HG03342 (cell line): ENCODE measurements around the gene ABI1.
"Not testable (repeated sequence)": the region's sequence is repeated elsewhere in the genome, so short reads cannot be mapped to it uniquely, and the experiment has no call there.

Experiments
- ATAC-seq: cut with Tn5 transposase; IDR thresholded peaks from one replicate; pipeline ENCODE4 v1.9.1; 2021; ENCODE audit warnings: mild to moderate bottlenecking, moderate library complexity; ENCODE audit not compliant: unreplicated experiment

Gene ABI1

DNA sequence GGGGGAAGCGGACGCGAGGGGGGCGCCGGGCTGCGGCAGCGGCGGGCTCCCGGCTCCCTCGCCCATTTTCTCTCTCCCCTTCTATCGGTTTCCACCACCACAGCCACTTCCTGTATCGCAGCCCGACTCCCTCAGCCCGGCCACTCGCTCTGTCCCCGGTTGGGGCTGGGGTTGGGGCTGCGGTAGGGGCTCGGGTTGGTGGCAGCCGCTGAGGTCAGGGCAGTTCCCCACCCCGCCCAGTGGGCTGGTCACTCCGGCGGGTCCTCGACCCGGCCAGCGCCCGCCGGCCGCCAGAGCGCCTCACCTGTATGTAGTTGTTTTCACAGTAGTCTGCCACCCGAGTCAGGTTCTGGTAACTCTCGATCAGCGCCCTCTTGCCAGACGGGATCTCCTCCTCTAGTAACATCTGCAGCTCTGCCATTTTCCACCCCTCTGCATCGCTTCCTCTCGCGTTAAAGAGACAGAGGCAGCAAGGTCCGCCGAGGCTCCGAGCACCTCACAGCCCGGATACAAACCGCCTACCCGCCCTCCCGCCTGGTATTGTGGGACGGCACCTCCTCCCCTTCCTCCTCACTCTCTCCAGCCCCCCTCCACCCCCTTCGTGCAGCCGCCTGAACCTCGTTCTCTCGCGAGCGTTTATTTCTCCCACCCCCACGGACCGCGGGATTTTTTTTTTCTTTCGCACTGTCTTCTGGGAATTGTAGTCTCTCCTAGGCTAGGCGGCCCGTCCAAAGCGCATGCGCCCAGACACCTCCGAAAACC, at the start of gene ABI1:
Gene ABI1, minus strand, starts transcription at position 516 of the 762 bp plus-strand sequence. Its CDS starts 95 bp downstream, at position 421.
- peak; percentile 65 for ATAC-seq

DNA sequence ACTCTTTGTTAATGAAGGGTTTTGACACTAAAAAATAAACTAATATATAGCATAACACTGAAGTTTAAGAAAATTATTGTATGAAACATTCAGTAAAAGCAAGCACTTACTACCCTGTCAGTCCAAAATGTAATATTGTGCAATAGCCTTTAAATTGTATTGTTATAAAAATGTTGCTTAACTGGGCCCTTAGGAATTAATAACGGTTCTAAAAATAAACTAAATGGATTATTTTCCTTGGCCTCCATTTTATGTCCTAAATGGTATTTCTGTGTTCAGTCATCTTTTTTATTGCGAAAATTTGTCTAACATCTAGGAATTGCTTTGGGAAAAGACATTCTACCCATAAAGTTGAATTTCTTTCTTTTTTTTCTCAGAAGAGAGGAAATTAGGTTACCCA, 49.0 kb upstream of the ABI1 start:
- ATAC-seq, result no peak

DNA sequence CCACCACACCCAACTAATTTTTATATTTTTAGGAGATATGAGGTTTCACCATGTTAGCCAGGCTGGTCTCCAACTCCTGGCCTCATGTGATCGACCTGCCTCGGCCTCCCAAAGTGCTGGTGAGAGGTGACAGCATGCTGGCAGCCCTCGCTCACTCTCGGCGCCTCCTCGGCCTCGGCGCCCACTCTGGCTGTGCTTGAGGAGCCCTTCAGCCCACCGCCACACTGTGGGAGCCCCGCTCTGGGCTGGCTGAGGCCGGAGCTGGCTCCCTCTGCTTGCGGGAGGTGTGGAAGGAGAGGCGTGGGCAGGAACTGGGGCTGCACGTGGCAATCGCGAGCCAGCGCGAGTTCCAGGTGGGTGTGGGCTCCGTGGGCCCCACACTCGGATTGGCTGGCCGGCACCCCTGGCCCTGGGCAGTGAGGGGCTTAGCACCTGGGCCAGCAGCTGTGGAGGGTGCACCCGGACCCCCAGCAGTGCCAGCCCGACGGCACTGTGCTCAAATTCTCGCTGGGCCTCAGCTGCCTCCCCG, 44.6 kb upstream of the ABI1 start:
- not testable (repeated sequence) for ATAC-seq

DNA sequence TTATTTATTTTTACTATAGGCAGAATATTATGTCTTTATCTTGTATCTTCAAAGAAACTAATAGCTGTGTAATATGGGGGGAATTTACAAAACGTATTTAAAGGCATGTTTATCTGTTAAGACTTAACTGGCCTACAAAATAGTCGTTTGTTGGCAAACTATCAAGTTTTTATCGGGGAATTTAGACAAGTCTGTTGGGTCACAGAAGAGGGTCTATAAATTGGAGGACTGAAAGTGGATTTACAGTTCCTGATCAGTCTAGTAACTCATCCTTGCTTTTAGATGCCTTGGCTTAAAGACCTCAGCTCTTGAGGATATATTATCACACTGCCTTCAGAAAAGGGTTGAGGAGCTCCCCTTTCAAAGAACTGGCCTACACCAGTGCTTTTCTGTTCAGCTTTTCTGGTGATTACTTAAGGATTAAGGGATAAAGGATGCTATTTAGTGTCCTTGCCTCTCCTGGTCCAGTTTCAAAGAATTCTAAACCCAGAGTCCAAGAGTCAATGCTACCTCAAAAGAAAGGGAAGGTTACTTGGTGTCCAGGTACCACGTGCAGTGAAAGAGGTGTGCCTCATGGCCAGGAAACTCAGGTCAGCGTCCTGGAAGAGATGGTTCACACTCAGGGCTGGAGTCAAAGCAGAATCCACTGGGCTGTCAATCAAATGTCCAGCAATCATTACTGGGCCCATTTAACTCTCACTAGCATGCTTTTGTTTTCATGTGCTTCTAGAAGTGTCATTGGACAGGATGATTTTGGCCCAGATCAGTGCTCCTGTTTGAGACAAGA, 42.9 kb upstream of the ABI1 start:
- ATAC-seq, result no peak

DNA sequence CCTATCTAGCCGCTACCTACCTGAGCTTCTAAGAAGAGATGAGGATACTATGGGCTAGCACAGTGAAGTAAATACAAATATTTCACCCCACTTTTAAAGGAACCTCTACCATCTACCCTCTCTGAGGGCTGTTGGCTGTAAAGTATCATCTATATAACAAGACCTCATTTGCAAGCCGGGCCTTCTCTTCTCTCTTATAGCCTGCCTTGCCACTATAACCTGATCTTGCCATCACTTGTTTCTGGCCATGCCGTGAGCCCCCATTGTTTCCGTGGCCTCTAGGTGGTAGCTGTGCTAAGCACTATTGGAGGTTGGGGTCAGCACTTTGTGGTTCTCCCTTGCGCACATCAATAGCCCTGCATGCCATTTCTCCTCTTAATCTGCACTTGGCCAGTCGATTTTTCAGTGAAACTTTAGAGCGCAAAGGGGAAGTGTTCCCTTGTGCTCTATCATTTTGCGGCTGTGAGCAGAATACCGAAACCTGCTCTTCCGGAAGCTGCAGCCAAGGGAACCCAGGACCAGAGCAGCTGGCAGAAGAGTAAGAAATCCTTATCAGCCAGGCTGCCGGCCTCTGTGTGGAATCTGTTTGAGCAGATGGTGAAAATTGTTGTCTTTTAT, 31.7 kb upstream of the ABI1 start:
- peak; percentile 63 for ATAC-seq

DNA sequence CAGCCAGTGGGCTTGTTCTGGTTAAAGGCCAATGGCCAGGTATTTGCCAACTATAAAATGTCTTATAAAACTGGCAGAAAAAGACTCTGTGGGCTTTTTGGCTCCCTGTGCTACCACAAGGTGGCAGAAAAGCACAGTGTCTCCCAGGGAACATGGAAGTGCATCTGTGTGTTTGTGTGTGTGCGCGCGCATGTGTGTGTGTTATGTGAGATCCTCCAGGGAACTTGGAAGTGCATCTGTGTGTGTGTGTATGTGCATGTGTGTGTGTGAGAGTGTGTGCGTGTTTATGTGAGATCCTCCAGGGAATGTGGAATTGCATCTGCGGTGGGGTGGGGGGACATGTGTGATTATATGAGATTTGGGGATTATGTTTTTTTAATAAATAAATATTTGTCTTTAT, 30.2 kb upstream of the ABI1 start:
- ATAC-seq, result peak; percentile 50

DNA sequence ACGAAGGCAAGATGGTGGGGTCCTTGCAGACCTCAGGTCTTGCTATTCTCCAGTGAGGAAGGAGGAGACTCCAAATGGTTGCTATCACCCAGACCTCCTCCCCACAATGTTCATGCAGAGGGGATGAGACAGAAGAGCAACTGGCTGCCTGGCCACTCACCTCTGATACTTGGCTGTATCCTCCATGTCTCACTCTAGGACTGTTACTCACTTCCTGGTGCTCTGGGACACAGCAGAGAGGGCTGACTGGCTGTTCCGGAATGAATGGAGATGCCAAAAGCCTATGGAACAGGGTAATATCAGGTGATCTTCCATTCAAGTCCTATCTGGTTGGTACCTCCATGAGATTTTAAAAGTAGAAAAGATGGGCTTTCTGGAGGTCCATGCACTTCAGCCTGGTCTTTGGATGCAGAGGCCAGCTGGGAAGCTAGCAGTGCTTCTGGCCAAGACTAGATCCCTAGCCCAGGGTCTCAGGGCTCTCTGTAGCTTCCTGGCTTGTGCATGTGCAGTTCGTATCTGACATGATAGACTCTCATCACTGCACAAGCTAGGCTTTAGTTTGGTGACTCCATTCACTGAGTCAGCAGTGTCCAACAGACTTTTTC, 27.0 kb upstream of the ABI1 start:
- ATAC-seq, result no peak

DNA sequence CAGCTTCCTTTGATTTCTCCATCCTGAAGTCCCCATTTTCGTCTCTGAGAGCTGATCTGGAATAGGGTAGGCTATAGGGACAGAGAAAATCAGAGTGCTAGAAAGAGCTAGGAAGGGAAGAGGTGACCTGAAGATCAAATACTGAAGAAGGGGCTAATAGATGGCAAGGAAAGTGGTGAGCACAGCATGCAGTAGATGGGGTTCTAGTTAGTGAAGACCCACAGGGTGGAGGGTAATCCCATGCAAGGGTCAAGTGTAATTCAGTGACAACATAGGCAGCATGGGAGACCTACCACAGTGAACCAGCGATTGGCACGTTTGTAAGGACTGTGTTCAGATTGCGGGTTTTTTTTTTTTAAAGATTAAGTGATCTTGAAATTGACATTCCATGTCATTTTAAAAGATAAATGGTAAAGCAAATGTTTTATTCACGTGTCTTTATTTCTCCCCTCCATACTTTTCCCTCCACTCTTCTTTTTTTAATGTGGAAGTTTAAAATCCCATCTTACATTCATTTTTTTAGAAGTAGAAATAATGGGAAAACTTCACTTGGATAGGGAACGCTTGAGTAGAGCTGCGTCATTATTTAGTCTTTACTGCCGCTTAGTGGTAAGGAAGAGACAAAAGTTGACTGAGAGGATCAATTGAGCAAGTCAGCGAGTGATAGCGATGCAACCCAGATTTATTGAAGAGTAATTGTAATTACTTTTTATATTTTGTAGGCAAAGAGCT, 21.0 kb upstream of the ABI1 start:
- peak; percentile 75 for ATAC-seq

DNA sequence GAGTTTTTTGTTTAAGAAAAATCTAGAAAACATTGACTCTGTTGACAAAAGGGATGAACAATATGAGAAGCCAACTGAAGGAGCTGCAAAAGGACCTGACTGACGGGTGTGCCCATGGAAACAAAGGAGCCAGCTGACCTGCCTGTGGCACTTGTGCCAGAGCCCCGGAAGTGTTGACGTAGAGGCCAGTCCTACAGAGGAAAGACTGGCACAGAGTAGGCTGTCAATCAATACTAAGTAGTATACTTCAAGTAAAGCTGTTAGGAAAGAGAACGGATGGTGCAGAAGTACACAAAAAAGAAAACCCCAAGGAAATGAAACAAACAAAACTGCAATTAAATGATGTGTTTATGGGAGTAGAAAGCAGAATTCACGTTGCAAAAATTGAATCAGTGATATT, 19.0 kb upstream of the ABI1 start:
- ATAC-seq, result no peak

DNA sequence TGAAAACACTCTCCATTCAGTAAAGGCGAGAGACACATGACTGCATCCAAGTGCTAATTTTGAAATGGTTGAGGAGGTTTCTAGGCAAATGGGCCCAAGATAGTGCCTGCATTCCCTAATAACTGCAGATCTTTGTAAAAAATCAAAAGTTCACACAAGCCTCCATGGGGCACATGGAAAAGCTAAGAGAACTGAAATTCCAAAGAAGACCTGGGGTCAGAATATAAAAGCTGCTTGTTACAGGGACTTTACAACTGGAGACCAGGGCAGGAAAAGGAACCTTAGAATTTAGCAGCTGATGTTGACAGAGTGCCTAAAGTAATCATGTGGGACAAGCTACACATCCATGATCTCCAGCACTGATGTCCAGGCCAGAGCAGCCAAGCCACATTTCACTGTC, 10.0 kb upstream of the ABI1 start:
- ATAC-seq, result no peak

DNA sequence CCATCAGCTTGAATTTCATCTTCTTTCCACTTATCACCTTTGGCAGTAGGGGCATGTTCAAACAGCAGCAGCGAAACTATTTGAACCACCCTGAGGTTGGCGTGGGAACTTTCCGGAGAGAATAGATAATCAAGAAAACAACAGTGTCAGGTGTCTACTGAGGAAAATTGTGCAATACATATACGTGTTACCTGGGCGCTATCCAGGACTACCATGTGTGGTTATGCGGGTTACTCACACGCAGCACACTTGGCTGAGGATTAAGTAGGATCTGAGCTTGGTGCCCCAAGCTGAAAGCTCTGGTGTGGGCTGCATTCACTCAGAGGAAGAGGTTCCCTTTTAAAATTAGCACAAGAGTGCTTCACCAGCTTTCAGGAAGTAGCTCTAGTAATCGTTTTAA, 8.8 kb upstream of the ABI1 start:
- ATAC-seq, result no peak

DNA sequence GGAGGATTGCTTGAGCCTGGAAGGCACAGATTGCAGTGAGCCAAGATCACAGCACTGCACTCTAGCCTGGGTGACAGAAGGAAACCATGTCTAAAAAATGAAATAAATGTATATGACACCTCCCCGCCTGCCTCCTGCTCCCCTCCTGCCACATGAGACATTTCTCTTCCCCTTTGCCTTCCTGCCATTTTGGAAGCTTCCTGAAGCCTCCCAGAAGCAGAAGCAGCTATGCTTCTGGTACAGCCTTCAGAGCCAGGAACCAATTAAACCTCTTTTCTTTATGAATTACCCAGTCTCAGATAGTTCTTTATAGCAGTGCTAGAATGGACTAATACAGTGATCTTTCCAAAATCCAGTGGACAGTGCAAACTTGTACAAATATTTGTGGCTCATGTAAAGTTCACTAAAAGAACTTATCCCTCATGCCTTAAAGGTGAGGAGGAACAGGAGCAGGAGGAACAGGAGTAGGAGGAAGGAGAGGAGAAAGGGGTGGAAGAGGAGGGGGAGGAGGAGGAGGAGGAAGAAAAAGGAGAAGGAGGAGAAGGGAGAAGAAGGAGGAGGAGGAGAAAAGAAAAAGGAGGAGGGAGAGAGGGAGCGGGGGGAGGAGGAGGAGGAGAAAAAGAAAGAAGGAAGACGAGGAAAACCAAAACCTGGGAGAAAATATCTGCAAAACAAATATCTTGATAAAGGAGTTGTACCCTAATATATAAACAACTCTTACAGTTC, 2.8 kb upstream of the ABI1 start:
- no peak for ATAC-seq

DNA sequence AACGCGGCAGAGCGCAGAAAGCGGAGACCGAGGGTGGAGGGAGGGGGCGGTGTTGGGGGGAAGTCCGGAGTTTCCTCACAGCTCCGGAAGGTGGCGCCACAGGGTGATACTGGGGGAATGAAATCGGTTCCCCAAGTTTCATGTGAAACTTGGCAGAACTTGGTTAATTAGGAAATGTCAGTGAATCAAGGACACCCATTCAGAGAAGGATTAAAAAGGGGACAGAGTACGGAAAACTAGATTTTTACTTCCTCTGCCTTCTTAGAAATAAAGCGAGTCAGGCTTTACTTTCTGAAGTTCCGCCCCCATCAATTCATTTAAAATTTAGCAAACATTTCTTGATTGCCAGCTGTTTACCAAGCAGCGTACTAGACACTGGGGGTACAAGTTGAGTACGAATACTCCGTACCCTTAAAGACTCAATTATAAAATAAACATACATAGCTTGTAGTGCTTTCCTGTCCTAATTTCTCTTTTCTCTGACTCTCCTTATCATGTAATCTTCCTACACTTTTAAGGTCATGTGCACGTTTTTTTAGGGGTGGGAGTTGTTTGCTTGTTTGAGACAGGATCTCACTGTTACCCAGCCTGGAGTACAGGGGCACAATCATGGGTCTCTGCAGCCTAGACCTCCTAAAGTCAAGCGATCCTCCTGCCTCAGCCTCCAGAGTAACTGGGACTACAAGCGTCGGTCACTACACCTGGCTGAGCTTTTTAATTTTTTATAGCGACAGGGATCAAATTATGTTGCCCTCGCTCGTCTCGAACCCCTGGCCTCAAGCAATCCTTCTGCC, 644 bp upstream of the ABI1 start:
- ATAC-seq, result no peak

DNA sequence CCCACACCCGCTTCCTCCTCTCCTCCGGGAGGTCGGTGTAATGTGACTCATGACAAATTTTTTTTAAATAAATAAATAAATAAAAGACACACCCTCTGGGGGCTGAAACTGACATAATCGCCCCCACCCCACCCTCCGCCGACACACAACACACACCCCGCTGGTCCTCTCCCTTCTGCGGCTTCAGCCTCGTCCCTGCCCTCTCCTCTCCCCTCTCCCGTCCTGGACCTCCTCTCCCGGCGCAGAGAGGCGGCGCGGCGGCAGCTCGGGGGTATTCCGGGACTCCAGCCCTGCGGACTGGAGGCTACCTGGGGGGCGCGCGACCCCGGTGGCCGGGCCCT, 686 bp downstream of the ABI1 start:
- ATAC-seq, result peak; percentile 11

DNA sequence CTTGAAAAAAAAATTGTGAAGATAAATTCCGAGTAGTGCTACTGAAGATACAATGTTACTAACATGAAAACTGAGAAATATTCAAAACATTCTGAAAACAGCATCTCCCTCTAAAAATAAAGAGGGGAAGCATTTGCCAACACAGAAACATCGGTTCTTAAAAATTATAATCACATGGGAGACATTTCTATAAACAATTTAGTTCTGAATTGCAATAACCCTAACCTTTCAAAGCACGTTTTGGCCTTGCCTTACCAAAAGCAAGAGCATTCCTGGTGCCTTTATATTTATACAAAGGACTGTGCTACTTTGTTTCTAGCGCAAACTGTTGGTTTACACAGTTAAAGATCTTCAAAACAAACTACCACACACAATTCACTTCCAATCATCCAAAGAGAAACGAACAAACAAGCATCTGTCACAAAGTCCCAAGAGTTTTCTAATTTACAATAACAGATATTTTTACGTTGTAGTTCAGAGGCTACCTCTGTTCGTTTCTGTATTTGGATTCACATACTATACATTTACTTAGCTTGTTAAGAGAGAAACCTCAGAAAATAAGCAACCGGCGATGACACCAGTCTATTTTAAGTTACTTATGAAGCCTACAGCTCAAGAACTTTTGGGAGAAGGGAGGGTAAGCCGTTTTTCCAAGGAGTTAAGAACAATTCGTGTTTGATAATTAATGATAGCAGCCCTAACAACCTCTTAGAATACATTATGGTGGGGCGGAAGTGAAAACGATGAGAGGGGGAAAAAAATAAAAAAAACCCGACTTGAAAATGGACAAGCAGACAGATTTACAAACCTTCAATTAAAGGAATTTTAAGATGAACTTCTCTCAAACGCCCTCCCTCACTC, 1.3 kb downstream of the ABI1 start:
- no peak for ATAC-seq

DNA sequence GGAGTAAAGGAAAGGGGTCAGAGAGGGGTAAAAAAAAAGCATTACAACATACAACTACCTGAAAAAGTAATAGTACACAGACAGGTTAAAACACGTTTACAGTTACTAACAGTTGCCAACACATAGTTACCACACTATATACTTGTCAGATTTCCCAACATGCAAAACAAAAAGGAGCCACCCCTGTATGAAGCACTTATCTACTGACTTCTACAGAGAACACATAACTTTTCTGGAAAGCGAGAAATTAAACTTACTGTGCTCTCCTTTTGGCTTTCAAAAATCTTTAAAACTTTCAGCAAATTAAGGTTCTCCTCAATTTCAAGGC, 2.1 kb downstream of the ABI1 start:
- no peak for ATAC-seq

DNA sequence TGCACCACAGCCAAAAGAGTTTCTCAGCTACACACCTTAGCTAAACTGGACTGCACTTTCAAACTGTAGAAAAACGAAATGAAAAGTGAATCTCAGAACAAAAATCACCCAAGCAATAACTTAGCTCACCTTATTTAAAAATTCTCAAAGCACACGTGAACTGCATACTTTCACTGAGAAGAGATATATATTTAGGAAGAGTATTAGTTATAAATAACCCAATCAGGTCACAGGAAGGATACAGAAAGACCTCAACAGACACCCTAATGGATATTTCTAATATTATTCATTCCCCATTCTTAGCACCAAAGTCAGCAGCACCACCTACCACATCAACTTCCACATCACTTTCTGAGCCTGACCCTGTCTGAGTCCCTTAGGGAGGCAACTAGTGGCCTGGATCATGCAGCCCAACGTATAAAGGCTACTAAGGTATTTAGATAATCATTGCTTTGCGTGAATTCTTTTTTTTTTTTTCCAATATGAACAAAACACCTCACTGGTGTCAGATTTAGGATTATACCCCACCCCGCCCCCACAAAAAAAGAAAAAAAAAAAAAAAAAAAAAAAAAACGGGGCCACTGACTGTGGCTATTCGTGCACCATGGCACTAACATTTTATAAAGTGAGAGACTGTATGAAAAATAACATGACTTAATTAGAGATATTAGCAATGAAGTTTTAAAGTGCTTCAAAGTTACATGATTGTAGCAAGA, 2.6 kb downstream of the ABI1 start:
- ATAC-seq, result peak; percentile 19

DNA sequence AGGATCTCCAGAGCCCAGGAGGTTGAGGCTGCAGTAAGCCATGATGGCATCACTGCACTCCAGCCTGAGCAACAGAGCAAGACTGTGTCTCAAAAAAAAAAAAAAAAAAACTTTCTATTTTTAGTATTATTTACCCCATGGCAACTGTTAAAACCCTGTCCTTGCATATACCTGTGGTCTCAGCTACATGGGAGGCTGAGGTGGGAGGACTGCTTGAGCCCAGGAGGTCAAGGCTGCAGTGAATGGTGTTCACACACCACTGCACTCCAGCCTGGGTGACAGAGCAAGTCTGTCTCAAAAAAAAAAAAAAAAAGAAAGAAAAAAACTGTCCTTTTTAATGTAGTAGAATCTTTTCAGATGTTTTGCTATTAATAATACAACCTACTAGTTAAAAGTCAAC, 3.2 kb downstream of the ABI1 start:
- ATAC-seq, result not testable (repeated sequence)
